ENCODE results near the gene ZNF318.
A peak's percentile ranks its signal among the peaks of the same experiment; 100 is the strongest.
"Not testable (repeated sequence)": the region's sequence is repeated elsewhere in the genome, so short reads cannot be mapped to it uniquely, and the experiment has no call there.

The ZNF318 gene

GRCh38 chr6:43335469-43335868 lies 34.0 kb downstream of the ZNF318 start:
- DNase-seq (ENCODE audit: low read depth), result no peak

- DNase-seq (ENCODE audit: low read depth), result peak; percentile 62
These were observed 34.9 kb downstream of the ZNF318 start for GRCh38 chr6:43334466-43335095.

DNA sequence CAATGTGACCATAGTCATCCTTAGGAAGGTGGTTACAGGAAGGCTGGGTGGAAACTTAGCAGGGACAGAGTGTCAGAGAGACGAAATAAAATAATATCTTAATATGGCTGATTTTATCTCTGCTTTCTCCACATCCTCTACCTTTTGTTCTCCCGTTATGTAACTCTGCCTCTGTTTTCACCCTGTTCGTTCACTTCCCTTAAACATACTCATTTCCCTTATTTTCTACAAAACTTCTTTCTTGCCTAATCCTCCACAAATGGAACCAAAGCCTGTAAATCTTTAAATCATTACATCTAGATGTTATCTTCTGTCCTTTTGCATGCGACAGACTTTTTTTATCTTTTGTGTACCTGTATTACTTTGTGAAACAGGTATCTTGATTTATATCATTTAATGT lies 37.6 kb downstream of the ZNF318 start:
- DNase-seq (ENCODE audit: low read depth), result no peak

DNA sequence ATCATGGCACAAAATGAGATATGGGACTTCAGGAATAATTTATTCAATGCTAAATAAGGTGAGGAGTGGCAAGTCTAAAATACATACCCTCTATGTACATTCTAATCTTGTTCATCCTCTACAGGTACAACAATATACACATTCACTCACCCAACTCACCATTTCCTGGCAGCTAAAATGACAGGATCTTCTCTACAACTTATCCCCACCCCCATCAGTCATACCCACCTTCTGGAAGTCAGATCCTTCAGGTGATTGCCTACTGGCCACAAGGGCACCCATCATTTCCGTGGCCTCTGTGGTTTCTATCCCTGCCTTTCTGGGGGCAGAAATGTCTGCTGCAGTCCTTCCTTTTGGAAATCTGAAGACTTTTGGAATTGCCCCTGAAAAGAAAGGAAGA lies 38.0 kb downstream of the ZNF318 start:
- DNase-seq (ENCODE audit: low read depth), result no peak

GRCh38 chr6:43328528-43328927 lies 40.9 kb downstream of the ZNF318 start:
- no peak for DNase-seq (ENCODE audit: low read depth)

DNA sequence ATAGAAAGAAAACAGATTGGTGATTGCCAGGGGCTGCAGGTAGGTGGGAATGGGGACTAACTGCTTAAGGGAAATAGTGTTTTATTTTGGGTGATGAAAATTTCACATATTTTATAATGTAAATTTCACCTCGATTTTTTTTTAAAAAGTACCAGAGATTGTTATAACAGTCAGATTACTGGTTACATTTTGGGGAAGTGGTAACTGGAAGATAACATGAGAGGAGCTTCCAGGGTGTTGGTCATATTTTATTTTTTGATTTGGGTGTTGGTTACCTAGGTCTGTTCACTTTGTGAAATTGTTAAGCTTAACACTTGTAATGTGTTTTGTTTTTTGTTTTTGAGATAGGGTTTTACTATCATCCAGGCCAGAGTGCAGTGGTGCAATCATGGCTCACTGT lies 43.6 kb downstream of the ZNF318 start:
- DNase-seq (ENCODE audit: low read depth), result no peak

DNA sequence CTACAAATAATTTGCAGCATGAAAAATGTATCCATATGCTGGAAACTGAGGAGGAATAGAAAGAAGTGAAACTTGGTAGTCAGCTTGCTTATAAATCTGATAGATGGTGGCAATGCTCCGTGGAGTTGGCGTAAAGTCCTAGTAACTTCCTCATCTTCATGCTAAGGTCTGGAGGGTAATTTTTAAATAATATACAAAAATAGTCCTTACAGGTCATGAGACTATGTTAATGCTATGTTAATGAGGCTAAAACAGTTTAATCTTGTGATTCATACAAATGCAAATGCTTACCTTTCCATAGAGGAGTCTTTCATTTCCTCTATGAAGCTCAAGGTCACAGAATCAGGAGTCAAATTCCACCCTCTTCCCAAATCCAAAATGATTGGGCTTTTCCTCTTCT lies 51.4 kb downstream of the ZNF318 start:
- DNase-seq (ENCODE audit: low read depth), result no peak

DNA sequence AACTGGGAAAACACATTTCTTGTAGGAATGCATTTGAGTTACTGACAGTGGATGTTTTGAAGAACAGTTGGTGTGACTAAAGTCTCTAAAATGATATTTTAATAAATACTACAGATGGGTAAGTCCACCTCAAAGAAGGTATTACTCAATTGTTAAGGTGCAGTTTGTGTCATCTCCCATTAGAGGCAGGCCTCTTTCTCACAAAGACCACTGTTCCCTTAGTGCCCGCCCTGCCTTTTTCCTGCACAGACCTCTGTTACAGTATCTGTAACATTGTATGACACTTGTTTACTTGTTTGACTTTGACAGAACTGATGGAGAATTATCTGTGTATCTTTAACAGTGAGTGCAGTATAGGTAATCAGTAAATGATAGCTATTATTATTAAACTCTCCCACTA lies 55.6 kb downstream of the ZNF318 start:
- no peak for DNase-seq (ENCODE audit: low read depth)

GRCh38 chr6:43311666-43312065 lies 57.8 kb downstream of the ZNF318 start:
- no peak for DNase-seq (ENCODE audit: low read depth)

- no peak for DNase-seq (ENCODE audit: low read depth)
These were observed 58.8 kb downstream of the ZNF318 start for GRCh38 chr6:43310624-43311023.

DNA sequence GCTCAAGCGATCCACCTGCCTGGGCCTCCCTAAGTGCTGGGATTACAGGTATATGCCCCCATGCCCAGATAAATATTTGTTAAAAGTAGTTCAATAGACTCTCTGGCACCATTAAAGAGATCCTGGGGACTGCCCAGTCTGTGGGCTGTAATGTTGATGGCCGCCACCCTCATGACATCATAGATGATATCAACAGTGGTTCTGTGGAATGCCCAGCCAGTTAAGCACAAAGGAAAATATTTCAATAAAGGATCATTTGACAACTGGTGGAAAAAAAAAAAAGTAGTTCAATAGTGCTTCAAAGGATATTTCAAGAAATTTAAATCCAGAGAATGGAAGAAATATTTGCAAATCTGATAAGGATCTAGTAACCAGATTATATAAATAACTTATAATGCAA lies 59.3 kb downstream of the ZNF318 start:
- no peak for DNase-seq (ENCODE audit: low read depth)

DNA sequence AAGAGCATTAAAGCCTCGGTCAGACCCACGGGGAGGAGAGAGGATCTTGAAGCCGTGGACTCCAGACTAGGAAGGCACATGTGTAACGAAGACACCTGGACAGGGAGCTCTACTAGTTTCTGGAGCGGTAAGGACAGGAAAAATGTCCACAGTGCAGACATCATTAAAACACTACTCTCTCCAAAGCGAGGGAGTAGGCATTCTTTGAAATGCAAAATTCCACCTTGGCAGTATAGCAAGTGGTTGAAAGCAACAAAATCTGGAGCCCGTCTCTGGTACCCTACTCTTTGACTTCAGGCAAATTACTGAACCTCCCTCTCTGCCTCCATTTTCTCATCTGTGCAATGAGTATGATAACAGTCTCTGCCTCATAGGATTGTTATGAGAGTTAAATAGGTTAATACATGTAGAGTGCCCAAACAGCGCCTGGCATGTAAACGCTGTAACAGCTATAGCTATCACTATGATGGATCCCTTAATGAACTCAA lies 60.4 kb downstream of the ZNF318 start:
- DNase-seq (ENCODE audit: low read depth), result no peak

GRCh38 chr6:43308101-43308989 lies 61.1 kb downstream of the ZNF318 start, which contains the start of gene CRIP3:
TSS of gene CRIP3 (minus strand) at chr6:43308826. CDS start at chr6:43308792, 34 bp downstream.
- no peak for DNase-seq (ENCODE audit: low read depth)

DNA sequence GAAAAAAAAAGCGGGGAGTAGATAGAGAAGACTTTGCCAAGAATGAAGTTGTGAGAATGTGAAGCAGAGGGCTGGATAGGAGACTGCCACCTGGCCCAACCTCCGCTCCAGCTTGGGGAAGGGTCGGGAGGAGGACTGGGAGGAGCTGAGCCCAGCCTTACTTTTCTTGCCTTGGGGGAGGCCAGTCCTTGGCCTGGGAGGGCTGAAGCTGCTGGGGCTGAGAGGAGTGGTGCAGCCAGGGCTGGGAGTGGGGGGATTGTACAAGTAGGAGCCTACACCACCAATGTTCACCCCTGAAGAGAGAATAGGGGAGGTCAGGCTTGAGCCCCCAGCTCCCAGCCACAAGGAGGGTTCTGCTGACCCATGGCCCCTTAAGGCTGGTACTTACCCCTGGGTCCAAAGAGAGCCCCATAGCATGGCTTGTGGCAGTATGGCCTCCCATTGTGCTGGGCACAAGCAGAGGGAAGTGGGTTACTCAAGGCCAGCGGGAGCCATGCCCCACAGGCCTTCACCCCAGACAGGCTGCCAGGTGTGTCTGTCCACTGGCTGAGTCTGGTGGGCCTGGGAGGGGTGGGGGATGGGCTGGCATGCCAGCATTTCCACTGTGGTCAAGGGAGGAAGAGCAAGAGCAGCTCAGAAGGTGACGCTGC lies 61.9 kb downstream of the ZNF318 start:
- DNase-seq (ENCODE audit: low read depth), result no peak

DNA sequence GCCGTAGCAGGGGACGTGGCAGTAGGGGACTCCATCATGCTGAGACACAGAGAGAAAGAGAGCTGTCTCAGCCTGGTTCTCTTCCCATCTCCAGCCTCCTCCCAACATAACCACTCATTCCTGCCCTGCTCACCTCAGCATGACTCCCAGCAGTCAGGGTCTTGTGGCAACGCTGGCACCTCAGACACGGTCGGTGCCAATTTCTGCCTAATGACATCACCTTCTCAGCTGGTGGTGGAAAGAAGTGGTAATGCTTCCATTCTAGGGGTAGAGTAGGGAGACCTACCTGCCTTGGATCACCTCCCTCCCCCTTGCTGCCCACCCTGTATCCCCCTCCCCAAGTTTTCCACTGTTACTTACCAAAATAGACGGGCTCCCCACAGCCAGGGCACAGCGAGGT lies 63.4 kb downstream of the ZNF318 start:
- no peak for DNase-seq (ENCODE audit: low read depth)

DNA sequence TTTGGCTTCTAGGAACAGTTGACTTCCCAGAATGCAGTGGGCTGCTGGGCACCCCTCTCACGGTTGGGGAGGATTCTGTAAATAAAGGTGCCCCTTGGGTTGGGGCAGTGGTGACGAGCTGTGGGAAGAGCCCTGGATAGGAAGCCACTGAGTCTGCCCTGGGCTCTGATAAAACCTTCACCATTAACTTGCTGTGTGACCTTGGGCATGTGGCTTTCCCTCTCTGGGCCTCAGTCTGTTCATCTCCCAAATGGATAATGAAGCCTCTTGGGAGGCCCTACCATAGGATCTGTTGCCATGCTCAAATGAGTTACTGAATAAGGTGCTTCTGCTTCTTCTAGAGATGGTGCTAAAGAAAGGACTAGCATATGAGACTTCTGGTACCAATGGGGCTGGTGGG lies 64.6 kb downstream of the ZNF318 start:
- no peak for DNase-seq (ENCODE audit: low read depth)

DNA sequence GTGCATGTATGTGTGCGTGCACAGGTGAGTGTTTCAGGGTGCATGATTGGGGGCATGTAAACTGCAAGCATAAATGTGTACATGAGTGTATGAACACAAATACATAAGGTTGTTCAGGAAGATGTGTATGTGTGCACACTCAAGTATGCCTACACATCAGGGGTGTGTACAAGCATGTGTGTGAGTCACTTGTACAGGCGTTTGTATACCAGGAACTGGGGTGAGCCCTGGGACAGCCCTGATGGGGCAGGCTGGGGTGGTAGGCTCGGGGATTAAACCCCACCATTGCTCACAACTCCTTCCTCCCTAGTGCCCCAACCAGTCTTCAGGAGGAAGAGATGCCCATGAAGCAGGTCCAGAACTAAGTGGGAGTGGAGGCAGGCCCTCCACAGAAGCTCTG lies 65.1 kb downstream of the ZNF318 start:
- DNase-seq (ENCODE audit: low read depth), result no peak

DNA sequence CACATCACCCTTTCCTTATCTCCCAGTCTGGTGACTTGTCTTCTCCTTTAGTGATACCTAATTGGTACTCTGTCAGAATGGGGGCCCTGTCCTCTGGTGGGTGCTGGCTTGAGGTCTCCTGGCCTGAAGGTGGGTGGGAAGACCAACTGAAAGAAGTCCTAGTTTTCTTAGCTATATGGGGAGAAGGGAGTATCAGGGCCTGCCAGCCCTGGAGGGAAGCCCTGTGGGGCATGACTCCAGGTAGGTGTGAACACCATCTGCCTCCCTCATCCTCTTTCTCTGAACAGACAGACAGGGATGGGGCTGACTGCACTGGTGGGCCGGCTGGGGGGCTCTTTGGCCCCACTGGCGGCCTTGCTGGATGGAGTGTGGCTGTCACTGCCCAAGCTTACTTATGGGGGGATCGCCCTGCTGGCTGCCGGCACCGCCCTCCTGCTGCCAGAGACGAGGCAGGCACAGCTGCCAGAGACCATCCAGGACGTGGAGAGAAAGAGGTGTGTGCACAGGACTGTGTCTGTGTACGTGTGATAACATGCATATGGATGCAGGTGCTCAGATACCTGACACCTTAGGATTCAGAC lies 65.6 kb downstream of the ZNF318 start:
- no peak for DNase-seq (ENCODE audit: low read depth)

DNA sequence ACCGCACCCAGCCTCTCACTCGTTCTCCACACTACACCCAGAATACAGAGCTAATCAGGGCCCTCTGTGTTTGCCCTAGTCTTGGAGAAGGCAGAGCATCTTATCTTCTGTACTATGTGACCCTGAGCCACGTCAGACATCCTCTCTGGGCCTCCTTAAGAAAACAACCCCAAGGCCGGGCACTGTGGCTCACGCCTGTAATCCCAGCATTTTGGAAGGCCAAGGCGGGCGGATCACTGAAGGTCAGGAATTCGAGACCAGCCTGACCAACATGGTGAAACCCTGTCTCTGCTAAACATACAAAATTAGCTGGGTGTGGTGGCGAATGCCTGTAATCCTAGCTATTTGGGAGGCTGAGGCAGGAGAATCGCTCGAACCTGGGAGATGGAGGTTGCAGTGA lies 66.4 kb downstream of the ZNF318 start:
- not testable (repeated sequence) for DNase-seq (ENCODE audit: low read depth)

GRCh38 chr6:43302126-43302525 lies 67.3 kb downstream of the ZNF318 start:
- DNase-seq (ENCODE audit: low read depth), result no peak

- DNase-seq (ENCODE audit: low read depth), result no peak
These were observed 68.2 kb downstream of the ZNF318 start for GRCh38 chr6:43301081-43301870.
